Measurements from ENCODE around the gene PTPRB.

GRCh38 chr12:70590549-70591226 is 46.5 kb downstream of the PTPRB start:
- TF ChIP-seq MAX (IDR thresholded peaks at IDR 0.05), result no peak
- TF ChIP-seq EP300 (IDR thresholded peaks at IDR 0.05; ENCODE audit: borderline replicate concordance), result no peak
- TF ChIP-seq TCF12 (IDR thresholded peaks at IDR 0.05; ENCODE audit: low read depth), result no peak
- no peak for TF ChIP-seq CEBPB (IDR thresholded peaks at IDR 0.05)
- no peak for TF ChIP-seq USF1 (IDR thresholded peaks at IDR 0.05)
- no peak for TF ChIP-seq NFIC (IDR thresholded peaks at IDR 0.05)
- no peak for TF ChIP-seq REST (IDR thresholded peaks at IDR 0.05; ENCODE audit: low read depth)
- no peak for TF ChIP-seq EGR1 (IDR thresholded peaks at IDR 0.05)
- TF ChIP-seq RAD21 (IDR thresholded peaks at IDR 0.05; ENCODE audit: low read depth), result no peak
- no peak for TF ChIP-seq TEAD4 (IDR thresholded peaks at IDR 0.05)
- no peak for TF ChIP-seq ZBTB7A (IDR thresholded peaks at IDR 0.05; ENCODE audit: low read depth)
